ENCODE results near the gene FHIT. TPM values are rescaled to one million over a fixed set of nuclear protein-coding genes. Genes with fewer than 3 reads are reported as not detected.

FHIT gene
- total and polyA plus RNA-seq, 10 of the 15 experiments (the other 5 are each of a cell fraction or from before 2014, with no cell fraction given) = 4.2 to 14.9 (median 9.4) TPM

DNA sequence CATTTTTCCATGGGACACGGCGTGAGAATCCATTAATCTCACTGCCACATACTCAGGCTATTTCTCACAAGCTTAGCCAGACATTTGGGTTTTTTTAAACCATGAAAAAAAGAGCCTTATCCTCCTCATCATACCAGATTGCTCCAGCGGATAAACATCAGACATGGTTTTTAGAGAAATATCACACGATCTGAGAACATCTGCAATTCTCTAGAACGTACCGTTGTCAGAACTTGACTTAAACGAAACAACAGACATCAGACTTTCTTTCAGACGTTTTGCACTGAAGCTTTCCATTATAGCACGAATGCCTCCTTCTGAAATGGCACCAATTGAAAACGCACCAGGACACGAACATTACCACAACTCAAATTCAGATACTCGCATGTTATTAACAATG is 1457.3 kb downstream of the FHIT start:
- no peak overlapping the region for H3K9ac ChIP-seq (ENCODE audit: control insufficient read depth, insufficient read depth, low read length)
- ChIA-PET SMC1A (ENCODE audit: uncharacterized antibody, unreplicated experiment) (no interaction called here), RAD21 (ENCODE audit: unreplicated experiment) (no interaction called here), CTCF (no interaction called here), POLR2A (no interaction called here)
- no peaks in the 10 kb centered on the region for H3K27me3 ChIP-seq (replicated peaks in 1 of 2; ENCODE audit: control insufficient read depth in 2 of 2, insufficient read depth in 2 of 2, low read length in 1 of 2)
- no peaks in the 10 kb centered on the region for H3K79me2 ChIP-seq (ENCODE audit: control insufficient read depth, insufficient read depth, low read length)
- DNase-seq (ENCODE audit: low read depth, low spot score) (no peak), ATAC-seq (no peak), FAIRE-seq (no peak)
- WGBS (ENCODE audit: insufficient coverage, insufficient replicate concordance, low lambda C conversion rate, missing lambda C conversion rate) = 60% methylated on average over 12 of the region's 12 CpGs
- intact Hi-C loops (cut with micrococcal nuclease; ENCODE audit: unreplicated experiment) = no loop called here
- no peaks in the 10 kb centered on the region for H3K36me3 ChIP-seq (ENCODE audit: control insufficient read depth in 2 of 2, insufficient read depth in 2 of 2, low read length in 1 of 2)
- H4K20me1 ChIP-seq (ENCODE audit: control insufficient read depth, insufficient read depth) = no peaks in the 10 kb centered on the region
- no peaks in the 10 kb centered on the region for H3K9me3 ChIP-seq (replicated peaks; ENCODE audit: control insufficient read depth, insufficient read depth, low read length)
- no peak overlapping the region for H2AFZ ChIP-seq (ENCODE audit: control insufficient read depth, low read depth, low read length)
- BruUV-seq (replicated peaks) = no TSS peak
- H3K4me1 ChIP-seq (ENCODE audit: control insufficient read depth, insufficient read depth, low read length) = no peaks in the 10 kb centered on the region
- no peak overlapping the region for H3K27ac ChIP-seq (ENCODE audit: control insufficient read depth, insufficient read depth)
- in situ Hi-C loops (cut with MboI) = no loop called here
- no peak overlapping the region for H3K4me2 ChIP-seq (ENCODE audit: control insufficient read depth, insufficient read depth)
- no peak overlapping the region for H3K4me3 ChIP-seq
- TF ChIP-seq SMAD5 (IDR thresholded peaks at IDR 0.05; ENCODE audit: low read depth) = no peak
- no peak for TF ChIP-seq MXI1 (IDR thresholded peaks at IDR 0.05; ENCODE audit: low read depth, low read length)
- no peak for TF ChIP-seq SUPT20H (IDR thresholded peaks at IDR 0.05; ENCODE audit: borderline replicate concordance, control insufficient read depth, low read depth, low read length)
- TF ChIP-seq HDGF (IDR thresholded peaks at IDR 0.05) = no peak
- TF ChIP-seq, protein P1, sequence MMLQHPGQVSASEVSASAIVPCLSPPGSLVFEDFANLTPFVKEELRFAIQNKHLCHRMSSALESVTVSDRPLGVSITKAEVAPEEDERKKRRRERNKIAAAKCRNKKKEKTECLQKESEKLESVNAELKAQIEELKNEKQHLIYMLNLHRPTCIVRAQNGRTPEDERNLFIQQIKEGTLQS (IDR thresholded peaks at IDR 0.05; ENCODE audit: borderline replicate concordance, extremely low read depth, low read depth, low read length) = no peak
- TF ChIP-seq STAT1 (conservative IDR thresholded peaks at IDR 0.05) = no peak
- TF ChIP-seq TAF1 (IDR thresholded peaks at IDR 0.05; ENCODE audit: borderline replicate concordance, low read depth, low read length) = no peak
- TF ChIP-seq ZBED1 (IDR thresholded peaks at IDR 0.05; ENCODE audit: borderline replicate concordance) = no peak
- TF ChIP-seq NFYB (IDR thresholded peaks at IDR 0.05; ENCODE audit: insufficient read depth, low read depth, low read length) = no peak
- no peak for TF ChIP-seq NR2C1 (IDR thresholded peaks at IDR 0.05)
- no peak for TF ChIP-seq CBX3 (IDR thresholded peaks at IDR 0.05; ENCODE audit: borderline replicate concordance, low read depth)
- TF ChIP-seq JUND (IDR thresholded peaks at IDR 0.05; ENCODE audit: low read depth, low read length) = no peak
- no peak for TF ChIP-seq SMC3 (IDR thresholded peaks at IDR 0.05; ENCODE audit: borderline replicate concordance, low read length)
- TF ChIP-seq POLR2AphosphoS2 (IDR thresholded peaks at IDR 0.05; ENCODE audit: low read depth, low read length) = no peak
